PC-9 (cell line): Measurements from ENCODE around the gene AGBL4. TPM values are rescaled to one million over a fixed set of nuclear protein-coding genes. Genes with fewer than 3 reads are reported as not detected.

Source experiments
- BruUV-seq: library from RNA; stranded (reverse); fragments of 400-500 nt; replicated peaks from 2 replicates; lab custom pipeline; 2021; lab: Mats Ljungman, UMichigan
- CTCF ChIA-PET: fragments of 300-600 bp; sonication (Branson Sonifier 250); formaldehyde crosslinking; loops from one replicate; lab custom pipeline; 2022; ENCODE audit warnings: antibody characterized with exemption; lab: Charles Lee
- POLR2A ChIA-PET: fragments of 300-600 bp; sonication (Branson Sonifier 250); formaldehyde crosslinking; loops from one replicate; lab custom pipeline; 2022; ENCODE audit warnings: antibody characterized with exemption; ENCODE audit not compliant: unreplicated experiment; lab: Charles Lee
- DNase-seq, 2 experiments: peaks; one replicate each; pipeline versions ENCODE4 v3.0.0 to v3.0.0-alpha.2; 2015 to 2022; ENCODE audit warnings: mixed read lengths in 1 of 2
- H2AFZ ChIP-seq: fragments of 200-600 bp; sonication (generic); 2 replicates; pipeline ENCODE4 v1.8.1; 2017; ENCODE audit warnings: antibody characterized with exemption
- H3F3A ChIP-seq: fragments of 200-600 bp; sonication (generic); 2 replicates; pipeline ENCODE4 v1.8.1; 2017; ENCODE audit warnings: antibody characterized with exemption, mild to moderate bottlenecking, low read depth; ENCODE audit not compliant: insufficient read depth
- H3K27ac ChIP-seq: fragments of 200-600 bp; sonication (generic); 2 replicates; pipeline ENCODE4 v1.6.1; 2016; ENCODE audit warnings: mixed run types
- H3K27me3 ChIP-seq: fragments of 200-600 bp; sonication (generic); 2 replicates; pipeline ENCODE4 v1.6.1; 2016; ENCODE audit warnings: low read depth, mixed run types; ENCODE audit not compliant: insufficient read depth
- H3K36me3 ChIP-seq: fragments of 200-600 bp; sonication (generic); 2 replicates; pipeline ENCODE4 v1.6.1; 2016; ENCODE audit warnings: low read depth, mixed run types
- H3K4me1 ChIP-seq: fragments of 200-600 bp; sonication (generic); replicated peaks from 2 replicates; pipeline ENCODE4 v1.6.1; 2016; ENCODE audit warnings: mixed run types; ENCODE audit not compliant: insufficient read depth
- H3K4me2 ChIP-seq: fragments of 200-600 bp; sonication (generic); 2 replicates; pipeline ENCODE4 v1.6.1; 2017; ENCODE audit warnings: mixed run types
- H3K4me3 ChIP-seq: fragments of 200-600 bp; sonication (generic); 2 replicates; pipeline ENCODE4 v1.6.1; 2016; ENCODE audit warnings: mixed run types
- H3K79me2 ChIP-seq: fragments of 200-600 bp; sonication (generic); 2 replicates; pipeline ENCODE4 v1.6.1; 2017; ENCODE audit warnings: low read depth, mixed run types
- H3K9me2 ChIP-seq: fragments of 200-600 bp; sonication (generic); 2 replicates; pipeline ENCODE4 v1.8.1; 2017; ENCODE audit warnings: mild to moderate bottlenecking; ENCODE audit not compliant: insufficient read depth
- H3K9me3 ChIP-seq: fragments of 200-600 bp; sonication (generic); 2 replicates; pipeline ENCODE4 v1.8.1; 2016; ENCODE audit warnings: low read depth; ENCODE audit not compliant: insufficient read depth
- H4K20me1 ChIP-seq: fragments of 200-600 bp; sonication (generic); 2 replicates; pipeline ENCODE4 v1.8.1; 2017; ENCODE audit not compliant: insufficient read depth
- EZH2 ChIP-seq: fragments of 200-600 bp; sonication (generic); IDR thresholded peaks from 2 replicates; pipeline ENCODE4 v1.8.0; 2017; ENCODE audit warnings: antibody characterized with exemption, low read depth
- intact Hi-C: fragments of 100-400 bp; cut with micrococcal nuclease; formaldehyde crosslinking; loops from one replicate; pipeline ENCODE4 v1.10.0; 2022; ENCODE audit not compliant: unreplicated experiment
- total RNA-seq: library from RNA; stranded (reverse); gene quantifications from 2 replicates; pipeline ENCODE4 v1.2.3, GENCODE V29; 2021
- TF ChIP-seq, protein P1 (sequence below): fragments of 200-600 bp; sonication (generic); conservative IDR thresholded peaks from 2 replicates; pipeline ENCODE4 v1.6.1; 2017; ENCODE audit warnings: mixed run types, antibody characterized with exemption, mild to moderate bottlenecking, moderate library complexity

AGBL4 gene
- total RNA-seq, 1 experiment from 2014 or later: not detected

DNA sequence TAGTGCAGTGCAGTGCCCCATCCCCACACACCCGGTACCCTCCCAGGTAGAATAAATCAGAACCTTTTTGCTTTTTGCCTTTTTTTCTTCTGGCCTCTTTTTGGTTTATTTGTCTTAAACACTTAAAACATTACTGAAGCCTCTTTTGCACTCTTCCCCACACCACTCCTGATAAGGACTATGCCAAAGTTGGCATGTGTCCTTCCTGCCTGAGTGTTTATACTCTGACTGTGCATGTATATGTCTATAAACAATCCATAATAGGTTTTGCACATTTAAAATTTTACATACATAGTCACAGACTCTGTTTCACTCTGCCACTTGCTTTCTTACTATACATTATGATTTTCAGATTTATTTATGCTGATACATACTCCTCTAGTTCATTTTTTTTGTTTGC, 1306.7 kb downstream of the AGBL4 start:
- H3F3A ChIP-seq: no peaks in the 10 kb centered on the region
- DNase-seq: no peak
- H2AFZ ChIP-seq: no peak overlapping the region
- no peak overlapping the region for H3K4me2 ChIP-seq
- TF ChIP-seq, protein P1, sequence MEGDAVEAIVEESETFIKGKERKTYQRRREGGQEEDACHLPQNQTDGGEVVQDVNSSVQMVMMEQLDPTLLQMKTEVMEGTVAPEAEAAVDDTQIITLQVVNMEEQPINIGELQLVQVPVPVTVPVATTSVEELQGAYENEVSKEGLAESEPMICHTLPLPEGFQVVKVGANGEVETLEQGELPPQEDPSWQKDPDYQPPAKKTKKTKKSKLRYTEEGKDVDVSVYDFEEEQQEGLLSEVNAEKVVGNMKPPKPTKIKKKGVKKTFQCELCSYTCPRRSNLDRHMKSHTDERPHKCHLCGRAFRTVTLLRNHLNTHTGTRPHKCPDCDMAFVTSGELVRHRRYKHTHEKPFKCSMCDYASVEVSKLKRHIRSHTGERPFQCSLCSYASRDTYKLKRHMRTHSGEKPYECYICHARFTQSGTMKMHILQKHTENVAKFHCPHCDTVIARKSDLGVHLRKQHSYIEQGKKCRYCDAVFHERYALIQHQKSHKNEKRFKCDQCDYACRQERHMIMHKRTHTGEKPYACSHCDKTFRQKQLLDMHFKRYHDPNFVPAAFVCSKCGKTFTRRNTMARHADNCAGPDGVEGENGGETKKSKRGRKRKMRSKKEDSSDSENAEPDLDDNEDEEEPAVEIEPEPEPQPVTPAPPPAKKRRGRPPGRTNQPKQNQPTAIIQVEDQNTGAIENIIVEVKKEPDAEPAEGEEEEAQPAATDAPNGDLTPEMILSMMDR: no peak
- no peak for TF ChIP-seq EZH2
- no peak overlapping the region for H3K4me3 ChIP-seq
- H3K4me1 ChIP-seq: no peaks in the 10 kb centered on the region
- peaks cover 8% of the 10 kb centered on the region; the same call in 1 of the 2 replicates for H3K27me3 ChIP-seq
- H3K9me3 ChIP-seq: no peaks in the 10 kb centered on the region
- ChIA-PET CTCF (no interaction called here), POLR2A (no interaction called here)
- H3K9me2 ChIP-seq: no peaks in the 10 kb centered on the region
- H3K79me2 ChIP-seq: no peaks in the 10 kb centered on the region
- no TSS peak for BruUV-seq
- H3K36me3 ChIP-seq: no peaks in the 10 kb centered on the region
- H4K20me1 ChIP-seq: no peaks in the 10 kb centered on the region
- no peak overlapping the region for H3K27ac ChIP-seq
- intact Hi-C loops: no loop called here

DNA sequence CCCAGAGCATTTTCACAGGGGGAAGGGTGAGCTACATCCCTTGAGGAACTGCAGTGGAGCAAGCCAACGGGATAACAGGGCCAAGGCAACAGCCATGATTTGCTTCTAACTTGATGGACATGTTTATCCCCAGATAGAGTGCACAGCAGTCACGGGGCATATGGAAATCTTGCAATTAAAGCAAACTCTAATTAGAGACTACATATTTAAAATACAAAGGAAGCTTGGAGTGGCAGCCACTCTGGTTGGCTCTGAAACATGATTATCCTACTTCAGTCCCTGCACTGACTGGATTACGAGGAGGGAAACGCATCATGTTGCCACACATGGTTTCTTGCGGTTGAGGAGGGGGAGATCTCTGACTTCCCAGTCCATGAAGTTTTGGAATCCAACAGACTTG, 1307.8 kb downstream of the AGBL4 start:
- H3K4me1 ChIP-seq: no peaks in the 10 kb centered on the region

DNA sequence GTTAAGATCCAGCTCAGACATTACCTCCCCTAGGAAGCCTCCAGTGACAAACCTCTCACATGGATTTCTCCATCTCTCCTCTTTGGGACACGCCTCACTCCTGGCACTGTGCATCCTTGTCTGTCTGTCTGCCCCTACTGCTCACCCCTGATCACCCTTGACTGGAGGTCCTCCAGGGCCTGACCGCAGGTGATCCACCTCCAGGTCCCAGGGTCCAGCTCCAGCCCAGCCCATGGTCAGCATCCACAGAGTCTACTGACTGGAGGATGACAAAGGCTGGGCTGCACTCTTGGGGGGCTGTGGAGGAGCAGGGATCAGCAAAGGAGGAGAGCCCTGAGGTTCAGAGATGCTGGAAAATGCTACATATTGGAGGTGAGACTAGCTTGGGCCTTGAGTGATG, 1312.8 kb downstream of the AGBL4 start:
- no peak for TF ChIP-seq EZH2
- TF ChIP-seq, protein P1: no peak
- Histone ChIP-seq H3K79me2 (no peaks in the 10 kb centered on the region), H3K27ac (no peak overlapping the region)

More for the DNA sequence above, 1307.8 kb downstream of the AGBL4 start:
- DNase-seq: no peak
- Histone ChIP-seq H3K9me2 (no peaks in the 10 kb centered on the region), H3K27ac (no peak overlapping the region), H3F3A (no peaks in the 10 kb centered on the region), H3K4me2 (no peak overlapping the region), H2AFZ (no peak overlapping the region), H3K36me3 (no peaks in the 10 kb centered on the region), H3K27me3 (peaks cover 8% of the 10 kb centered on the region; the same call in 1 of the 2 replicates), H3K79me2 (no peaks in the 10 kb centered on the region), H3K4me3 (no peak overlapping the region), H3K9me3 (no peaks in the 10 kb centered on the region), H4K20me1 (no peaks in the 10 kb centered on the region)
- ChIA-PET CTCF (interaction anchor here (0.6 kb wide), 1 partner anchor 1816 kb away, joined by 7 read pairs; no protein-coding TSS in a partner anchor), POLR2A (no interaction called here)
- no peak for TF ChIP-seq EZH2
- TF ChIP-seq, protein P1: no peak
- no TSS peak for BruUV-seq
- intact Hi-C loops: no loop called here

More for the DNA sequence above, 1312.8 kb downstream of the AGBL4 start:
- intact Hi-C loops: no loop called here
- Histone ChIP-seq H3K4me3 (no peak overlapping the region), H3K9me3 (no peaks in the 10 kb centered on the region), H3K27me3 (no peaks in the 10 kb centered on the region), H3K36me3 (no peaks in the 10 kb centered on the region), H3K4me1 (no peaks in the 10 kb centered on the region), H3F3A (no peaks in the 10 kb centered on the region), H3K4me2 (no peak overlapping the region), H3K9me2 (no peaks in the 10 kb centered on the region), H4K20me1 (no peaks in the 10 kb centered on the region), H2AFZ (no peak overlapping the region)
- POLR2A ChIA-PET: no interaction called here
- BruUV-seq: no TSS peak
- CTCF ChIA-PET: no interaction called here
- DNase-seq: no peak
